Activated T-cell treated with anti-CD3 and anti-CD28 coated beads for 1 hour (primary cell): ENCODE results near the gene ZNF611.
A peak's percentile ranks its signal among the peaks of the same experiment; 100 is the strongest.
"Not testable (repeated sequence)": the region's sequence is repeated elsewhere in the genome, so short reads cannot be mapped to it uniquely, and the experiment has no call there.

Experiments
- DNase-seq: peaks from one replicate; pipeline ENCODE4 v3.0.0-alpha.2; 2020; ENCODE audit warnings: low read depth

ZNF611 gene

GRCh38 chr19:52716522-52716921 lies 18.3 kb downstream of the ZNF611 start:
- no peak for DNase-seq

DNA sequence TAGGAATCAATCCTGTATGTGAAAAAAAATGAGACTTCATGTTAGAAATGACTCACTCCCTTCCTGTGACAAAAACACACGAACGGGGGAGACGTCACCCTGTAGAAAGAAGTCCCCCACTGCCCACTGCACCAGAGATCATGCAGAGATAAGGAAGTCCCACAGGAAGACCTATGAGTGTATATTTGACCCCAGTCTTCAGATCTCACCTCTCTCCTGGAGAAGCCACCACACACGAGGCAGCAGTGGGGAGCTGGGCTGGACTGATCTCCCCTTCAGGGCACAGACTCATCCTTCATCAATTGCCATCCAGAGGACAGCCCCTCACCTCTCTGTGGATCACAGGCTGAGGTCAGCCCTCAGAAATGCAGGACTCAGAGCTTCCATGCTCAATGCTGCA lies 18.9 kb downstream of the ZNF611 start:
- not testable (repeated sequence) for DNase-seq

DNA sequence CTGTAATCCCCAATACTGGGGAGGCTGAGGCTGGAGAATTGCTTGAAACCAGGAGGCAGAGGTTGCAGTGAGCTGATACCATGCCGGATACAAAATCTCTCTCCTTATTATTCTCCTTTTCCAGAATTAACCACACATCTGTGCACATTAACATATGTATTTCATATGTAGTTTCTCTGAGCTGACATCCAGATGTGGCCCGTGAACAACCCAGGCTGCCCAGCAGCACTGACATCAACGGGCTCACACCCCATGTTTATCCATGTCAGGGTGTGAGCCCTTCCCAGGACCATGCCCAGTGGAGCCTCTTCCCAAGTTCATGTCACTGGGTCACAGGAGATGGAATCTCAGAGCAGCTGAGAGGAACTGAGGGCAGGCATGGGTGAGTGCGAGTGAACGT lies 19.5 kb downstream of the ZNF611 start:
- not testable (repeated sequence) for DNase-seq

DNA sequence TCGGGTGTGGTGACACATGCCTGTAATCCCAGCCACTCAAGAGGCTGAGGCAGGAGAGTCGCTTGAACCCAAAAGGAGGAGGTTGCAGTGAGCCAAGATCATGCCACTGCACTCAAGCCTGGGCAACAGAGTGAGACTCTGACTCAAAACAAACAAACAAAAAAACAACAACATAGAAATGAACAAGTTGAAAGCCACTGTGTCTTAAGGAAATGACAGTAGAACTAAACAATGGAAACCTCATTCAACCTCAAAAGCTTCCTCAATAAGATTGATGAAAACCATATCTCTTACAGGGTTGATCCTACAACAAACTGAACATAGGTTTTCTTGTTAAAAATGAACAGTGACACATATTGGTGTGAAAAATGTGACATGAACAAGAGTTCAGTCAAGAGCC lies 21.8 kb downstream of the ZNF611 start:
- not testable (repeated sequence) for DNase-seq

- DNase-seq: not testable (repeated sequence)
Observed at GRCh38 chr19:52711661-52712060, 23.2 kb downstream of the ZNF611 start.

- DNase-seq: no peak
Observed at GRCh38 chr19:52710538-52710937, 24.3 kb downstream of the ZNF611 start.

GRCh38 chr19:52705615-52706014 lies 29.2 kb downstream of the ZNF611 start:
- not testable (repeated sequence) for DNase-seq

DNA sequence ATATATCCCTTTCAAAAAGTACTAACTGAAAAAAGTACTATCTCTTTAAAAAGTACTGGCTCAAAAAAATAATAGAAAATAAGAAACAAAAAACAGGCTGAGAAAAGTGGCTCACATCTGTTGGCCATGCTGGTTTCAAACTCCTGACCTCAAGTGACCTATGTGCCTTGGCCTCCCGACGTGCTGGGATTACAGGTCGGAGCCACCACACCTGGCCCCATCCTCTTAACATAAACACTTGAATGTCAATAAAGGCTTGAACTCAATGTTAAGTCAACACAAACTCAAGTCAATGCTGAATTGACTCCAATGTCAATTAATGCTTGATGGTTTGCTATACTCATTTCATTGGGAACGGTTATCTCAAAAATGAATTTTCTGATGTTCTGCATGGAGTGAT lies 30.9 kb downstream of the ZNF611 start:
- DNase-seq: no peak

DNA sequence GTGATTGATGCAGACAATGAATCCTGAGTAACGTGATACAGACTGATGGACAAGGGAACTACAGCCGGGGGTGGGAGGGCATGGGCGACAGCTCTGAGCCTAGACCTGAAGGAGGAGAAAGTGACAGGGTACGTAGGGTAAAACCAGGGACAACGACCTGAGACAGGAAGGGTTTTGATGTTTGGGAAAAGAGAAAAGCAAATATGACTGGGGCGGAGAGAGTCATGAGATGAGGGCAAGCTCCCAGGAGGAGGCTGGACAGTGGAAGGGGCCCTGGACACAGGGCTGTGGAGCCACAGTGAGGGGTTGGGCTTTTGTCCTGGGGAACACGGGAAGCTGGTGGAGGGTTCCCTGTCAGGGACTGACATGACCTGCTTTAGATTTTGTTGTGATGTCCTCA lies 34.2 kb downstream of the ZNF611 start:
- DNase-seq: no peak

DNA sequence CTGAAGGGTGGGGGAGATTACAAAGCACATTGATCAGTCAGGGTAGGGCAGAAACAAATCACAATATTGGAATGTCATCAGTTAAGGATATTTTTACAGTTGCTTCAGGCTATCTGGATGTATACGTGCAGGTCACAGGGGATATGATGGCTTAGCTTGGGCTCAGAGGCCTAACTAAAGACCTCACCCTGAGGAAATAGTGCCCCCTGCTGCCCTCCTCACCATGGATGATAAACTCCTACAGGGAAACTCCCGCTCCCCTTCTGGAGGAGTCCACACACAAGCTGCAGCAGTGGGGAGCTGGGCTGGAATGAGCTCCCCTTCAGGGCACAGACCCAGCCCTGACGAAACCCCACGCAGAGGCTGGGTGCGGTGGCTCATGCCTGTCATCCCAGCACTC lies 35.3 kb downstream of the ZNF611 start:
- not testable (repeated sequence) for DNase-seq

- DNase-seq: no peak
Observed at GRCh38 chr19:52695996-52696395, 38.8 kb downstream of the ZNF611 start.

- no peak for DNase-seq
Observed at GRCh38 chr19:52694921-52695320, 39.9 kb downstream of the ZNF611 start.

- DNase-seq: not testable (repeated sequence)
Observed at GRCh38 chr19:52694281-52694680, 40.6 kb downstream of the ZNF611 start.

GRCh38 chr19:52692431-52693008 lies 42.3 kb downstream of the ZNF611 start:
- DNase-seq: no peak

GRCh38 chr19:52691737-52692136 lies 43.1 kb downstream of the ZNF611 start:
- DNase-seq: no peak

DNA sequence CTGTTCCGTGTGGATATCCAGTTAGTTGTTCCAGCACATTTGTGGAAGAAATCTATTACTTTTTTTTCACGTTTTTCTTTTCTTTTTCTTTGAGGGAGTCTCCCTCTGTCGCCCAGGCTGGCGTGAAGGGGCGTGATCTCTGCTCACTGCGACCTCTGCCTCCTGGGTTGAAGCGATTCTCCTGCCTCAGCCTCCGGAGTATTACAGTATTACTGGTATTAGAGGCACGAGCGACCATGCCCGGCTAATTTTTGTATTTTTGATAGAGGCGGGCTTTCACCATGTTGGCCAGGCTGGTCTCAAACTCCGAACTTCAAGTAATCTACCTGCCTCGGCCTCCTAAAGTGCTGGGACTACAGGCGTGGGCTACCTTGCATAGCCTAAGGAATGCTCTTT lies 43.6 kb downstream of the ZNF611 start:
- no peak for DNase-seq

DNA sequence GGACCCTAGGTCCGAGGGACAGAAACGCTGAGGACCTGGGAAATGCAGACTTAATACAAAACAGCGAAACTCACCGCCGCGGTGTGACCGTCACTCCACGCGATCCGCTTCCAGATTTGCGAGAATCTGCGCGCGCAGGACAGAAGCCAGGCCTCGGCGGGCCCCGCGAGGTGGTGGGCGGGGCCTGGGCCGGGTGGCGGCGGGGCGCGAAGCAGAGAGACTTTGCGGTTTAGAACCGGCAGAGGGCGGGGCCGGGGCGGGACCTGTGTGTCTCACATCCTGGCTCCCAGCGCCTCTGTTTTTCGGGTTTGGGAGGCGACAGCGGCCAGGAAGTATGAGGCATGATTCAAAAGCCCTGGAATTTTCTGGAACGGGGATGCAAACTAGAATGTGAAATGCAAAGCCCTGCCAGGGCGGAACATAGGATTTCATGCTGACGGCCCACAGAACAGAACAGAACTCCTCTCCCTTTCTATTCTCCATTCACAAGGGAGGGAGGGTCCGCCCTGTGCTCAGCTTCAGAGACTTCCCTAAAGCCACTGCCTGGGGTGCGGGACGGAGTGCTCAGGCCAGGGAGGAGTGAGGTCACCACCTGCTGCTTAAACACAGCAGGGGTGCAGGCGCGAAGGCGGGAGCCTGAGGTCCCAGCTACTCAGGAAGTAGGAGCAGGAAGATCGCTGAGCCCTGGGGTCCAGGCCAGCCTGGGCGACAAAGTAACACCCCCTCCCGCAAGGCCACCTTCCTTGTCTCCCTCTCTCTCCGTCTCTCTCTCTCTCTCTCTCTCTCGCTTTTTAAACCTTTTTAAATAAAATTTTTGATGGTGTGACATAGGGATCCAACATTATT lies 44.3 kb downstream of the ZNF611 start:
- DNase-seq: peak; percentile 93

- DNase-seq: peak; percentile 11
Observed at GRCh38 chr19:52689843-52690368, 44.9 kb downstream of the ZNF611 start.

GRCh38 chr19:52688925-52689796 lies 45.7 kb downstream of the ZNF611 start:
- not testable (repeated sequence) for DNase-seq

GRCh38 chr19:52688335-52688734 lies 46.5 kb downstream of the ZNF611 start:
- DNase-seq: no peak

DNA sequence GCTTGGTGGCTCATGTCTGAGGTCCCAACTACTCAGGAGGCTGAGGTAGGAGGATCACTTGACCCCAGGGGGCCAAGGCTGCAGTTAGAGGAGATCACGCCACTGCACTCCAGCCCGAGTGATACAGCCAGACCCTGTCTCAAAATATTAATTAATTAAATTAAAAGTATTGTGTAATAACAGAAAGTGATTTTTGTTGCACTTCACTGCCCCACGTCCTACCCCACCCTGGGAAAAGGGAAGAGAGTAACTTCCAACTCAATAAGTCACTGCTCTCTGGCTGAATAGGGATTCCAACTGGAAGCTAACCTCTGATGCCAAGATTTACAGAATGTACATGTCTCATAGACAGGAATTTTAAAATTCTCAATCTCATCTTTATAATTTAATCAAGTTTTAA lies 47.2 kb downstream of the ZNF611 start:
- DNase-seq: no peak

DNA sequence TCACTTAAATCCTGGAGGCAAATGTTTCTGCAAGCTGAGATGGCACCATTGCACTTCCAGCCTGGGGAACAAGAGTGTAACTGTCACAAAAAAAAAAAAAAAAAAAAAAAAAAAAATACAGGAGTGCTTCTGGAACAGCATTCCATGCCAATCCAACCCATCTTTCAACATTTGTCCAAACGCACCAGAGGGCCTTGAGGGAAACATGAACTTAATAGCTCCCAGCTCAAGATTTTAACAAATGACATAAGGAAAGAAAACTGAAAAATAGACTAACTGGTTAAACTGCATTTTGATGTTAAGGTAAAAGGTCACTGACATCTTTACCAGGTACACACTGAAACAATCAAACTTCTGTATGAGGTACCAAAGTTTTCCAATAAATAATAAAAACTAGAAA lies 49.0 kb downstream of the ZNF611 start:
- no peak for DNase-seq
